IMR-90 (cell line): ENCODE measurements around the gene FKBP4. TPM values are rescaled to one million over a fixed set of nuclear protein-coding genes. Genes with fewer than 3 reads are reported as not detected.

Experiments used
- ATAC-seq: fragments of 200-7000 bp; cut with Tn5 transposase; 2 replicates; pipeline ENCODE4 v1.9.1; 2020; ENCODE audit warnings: low read depth, mild to moderate bottlenecking, moderate library complexity
- BruUV-seq: library from RNA; stranded (reverse); fragments of 400-500 nt; replicated peaks from 2 replicates; lab custom pipeline; 2021; lab: Mats Ljungman, UMichigan
- CTCF ChIA-PET: fragments of 300-600 bp; formaldehyde crosslinking; extraction: SDS; loops from one replicate; lab custom pipeline; 2021; ENCODE audit warnings: antibody characterized with exemption; lab: Yijun Ruan, JAX
- POLR2A ChIA-PET: fragments of 300-600 bp; sonication (Branson Sonifier 250); formaldehyde crosslinking; loops from one replicate; lab custom pipeline; 2022; ENCODE audit warnings: antibody characterized with exemption; ENCODE audit not compliant: unreplicated experiment; lab: Charles Lee
- DNase-seq: peaks from one replicate; pipeline ENCODE4 v3.0.0; 2013
- H2AFZ ChIP-seq: replicated peaks from 2 replicates; pipeline ENCODE3; 2013; ENCODE audit warnings: low read length, mild to moderate bottlenecking; ENCODE audit not compliant: poor library complexity
- H2AK5ac ChIP-seq: 2 replicates; pipeline ENCODE4 v1.6.1; 2013; ENCODE audit warnings: low read depth, low read length, inconsistent platforms
- H2AK9ac ChIP-seq: replicated peaks from 2 replicates; pipeline ENCODE3; 2013; ENCODE audit warnings: mild to moderate bottlenecking, low read depth, low read length, moderate library complexity; ENCODE audit not compliant: poor library complexity
- H2BK120ac ChIP-seq: 2 replicates; pipeline ENCODE4 v1.6.1; 2013; ENCODE audit warnings: low read depth, low read length, inconsistent platforms
- H2BK15ac ChIP-seq: 3 replicates; pipeline ENCODE4 v1.6.1; 2013; ENCODE audit warnings: low read depth, low read length, inconsistent platforms
- H2BK20ac ChIP-seq: 2 replicates; pipeline ENCODE4 v1.6.1; 2013; ENCODE audit warnings: low read depth, mild to moderate bottlenecking, inconsistent platforms, low read length, moderate library complexity
- H2BK5ac ChIP-seq: 2 replicates; pipeline ENCODE4 v1.6.1; 2013; ENCODE audit warnings: mild to moderate bottlenecking, low read depth, low read length, inconsistent platforms; ENCODE audit not compliant: poor library complexity, severe bottlenecking
- H3K14ac ChIP-seq: replicated peaks from 2 replicates; pipeline ENCODE4 v1.6.1; 2013; ENCODE audit warnings: low read depth, low read length, inconsistent platforms
- H3K18ac ChIP-seq: 2 replicates; pipeline ENCODE4 v1.6.1; 2013; ENCODE audit warnings: low read depth, low read length, control low read depth
- H3K23ac ChIP-seq: 2 replicates; pipeline ENCODE4 v1.6.1; 2013; ENCODE audit warnings: low read depth, low read length, inconsistent platforms
- H3K27ac ChIP-seq: 2 replicates; pipeline ENCODE4 v1.5.1; 2013; ENCODE audit warnings: mild to moderate bottlenecking, control low read depth, low read length; ENCODE audit not compliant: insufficient read depth
- H3K27me3 ChIP-seq: 2 replicates; pipeline ENCODE4 v1.6.1; 2013; ENCODE audit warnings: low read length; ENCODE audit not compliant: control insufficient read depth, insufficient read depth
- H3K36me3 ChIP-seq: 2 replicates; pipeline ENCODE4 v1.6.1; 2013; ENCODE audit warnings: low read length, mixed read lengths; ENCODE audit not compliant: control insufficient read depth, insufficient read depth
- H3K4ac ChIP-seq: 2 replicates; pipeline ENCODE4 v1.6.1; 2013; ENCODE audit warnings: low read depth, low read length, inconsistent platforms
- H3K4me1 ChIP-seq: 2 replicates; pipeline ENCODE4 v1.6.1; 2013; ENCODE audit warnings: low read length, mixed read lengths; ENCODE audit not compliant: control insufficient read depth, insufficient read depth
- H3K4me2 ChIP-seq: 2 replicates; pipeline ENCODE4 v1.6.1; 2013; ENCODE audit warnings: low read depth, mild to moderate bottlenecking, control low read depth, low read length, moderate library complexity
- H3K4me3 ChIP-seq: 2 replicates; pipeline ENCODE4 v1.5.1; 2013; ENCODE audit warnings: low read depth, mild to moderate bottlenecking, control low read depth, low read length, moderate library complexity; ENCODE audit not compliant: insufficient read depth
- H3K56ac ChIP-seq: 2 replicates; pipeline ENCODE4 v1.6.1; 2013; ENCODE audit warnings: low read length, inconsistent platforms; ENCODE audit not compliant: insufficient read depth; ENCODE audit errors: extremely low read depth
- H3K79me1 ChIP-seq, 2 experiments: 2 replicates each; pipeline ENCODE4 v1.6.1; 2013; ENCODE audit warnings: low read length in 2 of 2, inconsistent platforms in 1 of 2, low read depth in 1 of 2
- H3K9ac ChIP-seq: 2 replicates; pipeline ENCODE4 v1.6.1; 2013; ENCODE audit warnings: low read depth, low read length, control low read depth
- H3K9me1 ChIP-seq: 2 replicates; pipeline ENCODE4 v1.6.1; 2013; ENCODE audit warnings: low read length, inconsistent platforms; ENCODE audit not compliant: insufficient read depth
- H3K9me3 ChIP-seq: 2 replicates; pipeline ENCODE4 v1.6.1; 2013; ENCODE audit warnings: low read length; ENCODE audit not compliant: control insufficient read depth, insufficient read depth
- H4K20me1 ChIP-seq: 2 replicates; pipeline ENCODE4 v1.6.1; 2013; ENCODE audit warnings: low read length, inconsistent platforms; ENCODE audit not compliant: insufficient read depth
- H4K5ac ChIP-seq: 2 replicates; pipeline ENCODE4 v1.6.1; 2013; ENCODE audit warnings: mild to moderate bottlenecking, low read depth, low read length, control low read depth
- H4K8ac ChIP-seq, 2 experiments: 2 replicates each; pipeline ENCODE4 v1.6.1; 2013; ENCODE audit warnings: low read depth in 2 of 2, low read length in 2 of 2, control low read depth in 1 of 2, inconsistent platforms in 1 of 2
- H4K91ac ChIP-seq: 2 replicates; pipeline ENCODE4 v1.6.1; 2013; ENCODE audit warnings: low read depth, low read length, inconsistent platforms; ENCODE audit not compliant: insufficient read depth
- BHLHE40 ChIP-seq: fragments of 150-350 bp; IDR thresholded peaks from 2 replicates; pipeline ENCODE4 v1.6.1; 2016; ENCODE audit warnings: mild to moderate bottlenecking, low read depth, low read length
- FOS ChIP-seq: fragments of 150-350 bp; IDR thresholded peaks from 2 replicates; pipeline ENCODE4 v1.6.1; 2016; ENCODE audit warnings: low read depth, low read length
- NFE2L2 ChIP-seq: fragments of 150-350 bp; IDR thresholded peaks from 2 replicates; pipeline ENCODE4 v1.6.1; 2016; ENCODE audit warnings: low read depth, mild to moderate bottlenecking, low read length
- POLR2A ChIP-seq: IDR thresholded peaks from 2 replicates; pipeline ENCODE4 v1.6.1; 2012; ENCODE audit warnings: mild to moderate bottlenecking, low read depth, low read length
- RCOR1 ChIP-seq: IDR thresholded peaks from 2 replicates; pipeline ENCODE4 v1.6.1; 2012; ENCODE audit warnings: mild to moderate bottlenecking, low read length, improper control_type of control experiment; ENCODE audit not compliant: insufficient replicate concordance
- WGBS, 2 experiments: methylation state at CpG; one replicate each; pipeline versions ENCODE4 v1.1.5 to v1.1.7; 2013; ENCODE audit warnings: missing lambda C conversion rate in 2 of 2; ENCODE audit not compliant: insufficient read length in 1 of 2; ENCODE audit errors: extremely low coverage in 2 of 2; 5-methylcytosine and 5-hydroxymethylcytosine counted together
- dilution Hi-C: fragments of 300-500 bp; cut with HindIII; formaldehyde crosslinking; loops from one replicate; pipeline ENCODE4 v1.14.3; 2018; ENCODE audit warnings: low sequenced_read_pairs; ENCODE audit not compliant: unreplicated experiment
- in situ Hi-C: fragments of 300-500 bp; cut with MboI; formaldehyde crosslinking; loops from 3 replicates; pipeline ENCODE4 v1.14.3; 2019; ENCODE audit warnings: low sequenced_read_pairs, inconsistent platforms, mixed read lengths
- intact Hi-C: fragments of 100-400 bp; cut with micrococcal nuclease; formaldehyde crosslinking; loops from 2 replicates; pipeline ENCODE4 v1.10.0; 2022
- polyA plus RNA-seq, 3 experiments: library from polyadenylated mRNA; depleted of rRNA; stranded (reverse); fragments of >200 nt; gene quantifications; 2 replicates each; pipeline ENCODE4 v1.2.3, GENCODE V29; 2012; ENCODE audit warnings: low replicate concordance in 1 of 3
- total RNA-seq: library from RNA; depleted of rRNA; stranded (reverse); fragments of >200 nt; gene quantifications from 2 replicates; pipeline ENCODE4 v1.2.3, GENCODE V29; 2012
- TF ChIP-seq, protein P1 (sequence below): fragments of 150-350 bp; IDR thresholded peaks from 2 replicates; pipeline ENCODE4 v1.6.1; 2017; ENCODE audit warnings: mild to moderate bottlenecking, antibody characterized with exemption, low read length, low read depth

FKBP4 gene
- total and polyA plus RNA-seq, 2 of the 4 experiments (the other 2 are of a cell fraction), result 35.7 to 36.0 TPM

- no peak overlapping the region for H3K18ac ChIP-seq
- no peak overlapping the region; the same call in 1 of the 2 replicates for H3K9ac ChIP-seq
- DNase-seq (peak; percentile 82), ATAC-seq (peak; percentile 92)
- H3K23ac ChIP-seq, result peak overlapping the region; percentile 26; the same call in 1 of the 2 replicates
- H2AFZ ChIP-seq, result no peak overlapping the region
- H2AK9ac ChIP-seq, result peak overlapping the region; percentile 74
- POLR2A ChIA-PET, result interaction anchor here (0.8 kb wide), 1 partner anchor 230 kb away, joined by 3 read pairs; no protein-coding TSS in a partner anchor
- peak overlapping the region; percentile 11; the same call in 1 of the 2 replicates for H2BK120ac ChIP-seq
- H3K4ac ChIP-seq, result peak overlapping the region; percentile 40; the same call in 1 of the 2 replicates
- peaks cover 13% of the 10 kb centered on the region for H3K4me1 ChIP-seq
- H3K14ac ChIP-seq, result no peak overlapping the region
- no peak overlapping the region; the same call in 1 of the 2 replicates for H2AK5ac ChIP-seq
- CTCF ChIA-PET, result interaction anchor here (1.1 kb wide), 1 partner anchor 65 kb away, joined by 3 read pairs; no protein-coding TSS in a partner anchor
- H4K8ac ChIP-seq, result peak overlapping the region in 1 of 2 experiments; percentile 51; a peak in 1 of 4 replicates
- in situ Hi-C loops, result no loop called here
- dilution Hi-C loops, result no loop called here
- H3K27me3 ChIP-seq, result no peaks in the 10 kb centered on the region
- WGBS, 2 experiments, result no CpG with 5 or more reads among the region's 5 CpGs
- BruUV-seq, result no TSS peak
- peaks cover 24% of the 10 kb centered on the region for H3K36me3 ChIP-seq
- H2BK15ac ChIP-seq, result no peak overlapping the region; the same call in 2 of the 3 replicates
- H2BK5ac ChIP-seq, result peak overlapping the region; percentile 47
- TF ChIP-seq, protein P1, sequence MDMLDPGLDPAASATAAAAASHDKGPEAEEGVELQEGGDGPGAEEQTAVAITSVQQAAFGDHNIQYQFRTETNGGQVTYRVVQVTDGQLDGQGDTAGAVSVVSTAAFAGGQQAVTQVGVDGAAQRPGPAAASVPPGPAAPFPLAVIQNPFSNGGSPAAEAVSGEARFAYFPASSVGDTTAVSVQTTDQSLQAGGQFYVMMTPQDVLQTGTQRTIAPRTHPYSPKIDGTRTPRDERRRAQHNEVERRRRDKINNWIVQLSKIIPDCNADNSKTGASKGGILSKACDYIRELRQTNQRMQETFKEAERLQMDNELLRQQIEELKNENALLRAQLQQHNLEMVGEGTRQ, result no peak
- TF ChIP-seq POLR2A, result no peak
- TF ChIP-seq RCOR1, result no peak
- no peak for TF ChIP-seq FOS
- 0 out of 2 replicates have a peak, but pooled peaks have one; percentile 17 for TF ChIP-seq BHLHE40
- TF ChIP-seq NFE2L2, result peak; percentile 38; the same call in 1 of the 2 replicates
- H3K79me1 ChIP-seq, result peaks cover 0 to 16% of the 10 kb centered on the region in 2 experiments; a peak in 1 of 4 replicates
- no peak overlapping the region for H2BK20ac ChIP-seq
- no peaks in the 10 kb centered on the region for H3K9me3 ChIP-seq
- peaks cover 14% of the 10 kb centered on the region; the same call in 1 of the 2 replicates for H4K20me1 ChIP-seq
- H3K27ac ChIP-seq, result peak overlapping the region; percentile 36; the same call in 1 of the 2 replicates
- H3K56ac ChIP-seq, result no peak overlapping the region
- no peak overlapping the region for H4K5ac ChIP-seq
- intact Hi-C loops, result no loop called here
- peak overlapping the region; percentile 45; the same call in 1 of the 2 replicates for H3K4me2 ChIP-seq
- no peak overlapping the region for H4K91ac ChIP-seq
- H3K9me1 ChIP-seq, result 0 out of 2 replicates have a peak, but pooled peaks cover 13% of the 10 kb centered on the region
- no peak overlapping the region for H3K4me3 ChIP-seq
Observed at GRCh38 chr12:2804393-2805142, 9.8 kb downstream of the FKBP4 start.
